Measurements from ENCODE around the gene VPS51. TPM values are rescaled to one million over a fixed set of nuclear protein-coding genes. Genes with fewer than 3 reads are reported as not detected.
A peak's percentile ranks its signal among the peaks of the same experiment; 100 is the strongest.
"Not testable (repeated sequence)": the region's sequence is repeated elsewhere in the genome, so short reads cannot be mapped to it uniquely, and the experiment has no call there.

The VPS51 gene
- total and polyA plus RNA-seq, 2 donors from 2014 or later, result 98.3 to 110 TPM

GRCh38 chr11:65147352-65148075 lies 51.5 kb downstream of the VPS51 start:
- no peak for TF ChIP-seq CTCF (IDR thresholded peaks at IDR 0.05; ENCODE audit: borderline replicate concordance, extremely low read depth, insufficient read depth)
- intact Hi-C loops (cut with DNase I), result no loop called here
- FAIRE-seq, result no peak

GRCh38 chr11:65148657-65149056 lies 52.6 kb downstream of the VPS51 start:
- intact Hi-C loops (cut with DNase I), result no loop called here
- no peaks in the 10 kb centered on the region for H3K36me3 ChIP-seq (ENCODE audit: control insufficient read depth in 2 of 3, insufficient read depth in 3 of 3, low read length in 3 of 3)
- no peak for TF ChIP-seq CTCF (IDR thresholded peaks at IDR 0.05; ENCODE audit: borderline replicate concordance, extremely low read depth, insufficient read depth)
- peaks cover 0 to 10% (median 8%) of the 10 kb centered on the region in 3 donors for H3K4me1 ChIP-seq (ENCODE audit: control insufficient read depth in 2 of 3, insufficient read depth in 2 of 3, low read depth in 1 of 3, low read length in 3 of 3)
- no peak overlapping the region for H3K9ac ChIP-seq (ENCODE audit: low read length in 3 of 3)
- DNase-seq (peak in 1 of 5 donors; percentile 52), FAIRE-seq (no peak)
- no peaks in the 10 kb centered on the region for H3K9me3 ChIP-seq (ENCODE audit: control insufficient read depth in 2 of 3, insufficient read depth in 1 of 3, low read length in 3 of 3)
- no peak overlapping the region for H3K4me3 ChIP-seq (ENCODE audit: low read length in 3 of 3)
- no peak overlapping the region for H3K27ac ChIP-seq (ENCODE audit: low read depth in 2 of 2, low read length in 2 of 2)
- H3K27me3 ChIP-seq (ENCODE audit: control insufficient read depth, insufficient read depth, low read length), result no peaks in the 10 kb centered on the region

More at GRCh38 chr11:65147352-65148075, 51.5 kb downstream of the VPS51 start:
- no peak overlapping the region for H3K27ac ChIP-seq (ENCODE audit: low read depth in 2 of 2, low read length in 2 of 2)
- H3K27me3 ChIP-seq (ENCODE audit: control insufficient read depth, insufficient read depth, low read length), result no peaks in the 10 kb centered on the region
- H3K9me3 ChIP-seq (ENCODE audit: control insufficient read depth in 2 of 3, insufficient read depth in 1 of 3, low read length in 3 of 3), result no peaks in the 10 kb centered on the region
- H3K9ac ChIP-seq (ENCODE audit: low read length in 3 of 3), result no peak overlapping the region
- H3K36me3 ChIP-seq (ENCODE audit: control insufficient read depth in 2 of 3, insufficient read depth in 3 of 3, low read length in 3 of 3), result no peaks in the 10 kb centered on the region
- H3K4me3 ChIP-seq (ENCODE audit: low read length in 3 of 3), result no peak overlapping the region
- no peak for DNase-seq
- peaks cover 0 to 10% (median 8%) of the 10 kb centered on the region in 3 donors for H3K4me1 ChIP-seq (ENCODE audit: control insufficient read depth in 2 of 3, insufficient read depth in 2 of 3, low read depth in 1 of 3, low read length in 3 of 3)

GRCh38 chr11:65150131-65150508 lies 54.1 kb downstream of the VPS51 start:
- H3K36me3 ChIP-seq (ENCODE audit: control insufficient read depth in 2 of 3, insufficient read depth in 3 of 3, low read length in 3 of 3); H3K4me3 ChIP-seq (ENCODE audit: low read length in 3 of 3); H3K9ac ChIP-seq (ENCODE audit: low read length in 3 of 3); FAIRE-seq; DNase-seq; H3K27me3 ChIP-seq (ENCODE audit: control insufficient read depth, insufficient read depth, low read length); H3K27ac ChIP-seq (ENCODE audit: low read depth in 2 of 2, low read length in 2 of 2); H3K9me3 ChIP-seq (ENCODE audit: control insufficient read depth in 2 of 3, insufficient read depth in 1 of 3, low read length in 3 of 3); intact Hi-C loops (cut with DNase I): not testable (repeated sequence)
- H3K4me1 ChIP-seq (ENCODE audit: control insufficient read depth in 2 of 3, insufficient read depth in 2 of 3, low read depth in 1 of 3, low read length in 3 of 3), result peaks cover 0 to 10% (median 8%) of the 10 kb centered on the region in 3 donors

- no peaks in the 10 kb centered on the region for H3K36me3 ChIP-seq (ENCODE audit: control insufficient read depth in 2 of 3, insufficient read depth in 3 of 3, low read length in 3 of 3)
- no peak for TF ChIP-seq CTCF (IDR thresholded peaks at IDR 0.05; ENCODE audit: borderline replicate concordance, extremely low read depth, insufficient read depth)
- intact Hi-C loops (cut with DNase I), result no loop called here
- H3K4me1 ChIP-seq (ENCODE audit: control insufficient read depth in 2 of 3, insufficient read depth in 2 of 3, low read depth in 1 of 3, low read length in 3 of 3), result peaks cover 0 to 8% (median 6%) of the 10 kb centered on the region in 3 donors
- H3K9me3 ChIP-seq (ENCODE audit: control insufficient read depth in 2 of 3, insufficient read depth in 1 of 3, low read length in 3 of 3), result no peaks in the 10 kb centered on the region
- H3K9ac ChIP-seq (ENCODE audit: low read length in 3 of 3), result no peak overlapping the region
- no peaks in the 10 kb centered on the region for H3K27me3 ChIP-seq (ENCODE audit: control insufficient read depth, insufficient read depth, low read length)
- DNase-seq, result peak in 4 of 5 donors; percentile 41 to 97 (median 70)
- FAIRE-seq, result no peak
- H3K27ac ChIP-seq (ENCODE audit: low read depth in 2 of 2, low read length in 2 of 2), result peak overlapping the region; percentile 10 to 30
- no peak overlapping the region for H3K4me3 ChIP-seq (ENCODE audit: low read length in 3 of 3)
Observed at GRCh38 chr11:65150509-65151299, 54.7 kb downstream of the VPS51 start.
